Measurements from ENCODE around the gene TMPO.

- no peak for TF ChIP-seq CTCF (IDR thresholded peaks at IDR 0.05)
- TF ChIP-seq POLR2AphosphoS5 (IDR thresholded peaks at IDR 0.05; ENCODE audit: insufficient read depth in 1 of 2, low read depth in 1 of 2), result no peak
Measured at GRCh38 chr12:98504368-98504617, 11.1 kb upstream of the TMPO start.

Data from vagina (tissue), 2 donors.